Activated B cell treated with CpG ODN at 0.5 μM for 24 hours (primary cell): ENCODE measurements around the gene ZNF366. TPM values are rescaled to one million over a fixed set of nuclear protein-coding genes. Genes with fewer than 3 reads are reported as not detected.

Source experiments
- ATAC-seq: fragments of 200-7000 bp; cut with Tn5 transposase; one replicate; pipeline ENCODE4 v1.10.0; 2021; ENCODE audit warnings: low read depth, mild to moderate bottlenecking, moderate library complexity
- CTCF ChIA-PET: fragments of 350-600 bp; sonication (Branson Sonifier 250); formaldehyde crosslinking; loops from one replicate; lab custom pipeline; 2021; ENCODE audit warnings: antibody characterized with exemption; lab: Charles Lee
- POLR2A ChIA-PET: fragments of 350-600 bp; sonication (Branson Sonifier 250); formaldehyde crosslinking; loops from one replicate; lab custom pipeline; 2021; ENCODE audit warnings: antibody characterized with exemption; lab: Charles Lee
- DNase-seq: peaks from one replicate; pipeline ENCODE4 v3.0.0; 2022
- H3K27ac Mint-ChIP-seq: one replicate; pipeline ENCODE4 v1.8.0; 2020; ENCODE audit warnings: mixed read lengths
- H3K27me3 Mint-ChIP-seq: one replicate; pipeline ENCODE4 v1.8.0; 2021; ENCODE audit warnings: mixed read lengths
- H3K36me3 Mint-ChIP-seq: one replicate; pipeline ENCODE4 v1.8.0; 2021; ENCODE audit warnings: low read depth, mixed read lengths
- H3K4me1 Mint-ChIP-seq: one replicate; pipeline ENCODE4 v1.8.0; 2021; ENCODE audit warnings: mixed read lengths
- H3K4me3 Mint-ChIP-seq: one replicate; pipeline ENCODE4 v1.8.0; 2020; ENCODE audit warnings: mild to moderate bottlenecking, mixed read lengths
- H3K9me3 Mint-ChIP-seq: one replicate; pipeline ENCODE4 v1.8.0; 2020; ENCODE audit warnings: mixed read lengths
- intact Hi-C: fragments of 100-400 bp; cut with micrococcal nuclease; formaldehyde crosslinking; loops from one replicate; pipeline ENCODE4 v1.15.1; 2024
- total RNA-seq: library from RNA; stranded (reverse); gene quantifications from 2 replicates; pipeline ENCODE4 v1.2.3, GENCODE V29; 2022
- TF ChIP-seq, protein P1 (sequence below): fragments of 200-600 bp; IDR thresholded peaks from one replicate; pipeline ENCODE4 v1.8.0; 2022; ENCODE audit warnings: antibody characterized with exemption, mild to moderate bottlenecking

The ZNF366 gene
- total RNA-seq, 1 donor from 2014 or later, result not detected

DNA sequence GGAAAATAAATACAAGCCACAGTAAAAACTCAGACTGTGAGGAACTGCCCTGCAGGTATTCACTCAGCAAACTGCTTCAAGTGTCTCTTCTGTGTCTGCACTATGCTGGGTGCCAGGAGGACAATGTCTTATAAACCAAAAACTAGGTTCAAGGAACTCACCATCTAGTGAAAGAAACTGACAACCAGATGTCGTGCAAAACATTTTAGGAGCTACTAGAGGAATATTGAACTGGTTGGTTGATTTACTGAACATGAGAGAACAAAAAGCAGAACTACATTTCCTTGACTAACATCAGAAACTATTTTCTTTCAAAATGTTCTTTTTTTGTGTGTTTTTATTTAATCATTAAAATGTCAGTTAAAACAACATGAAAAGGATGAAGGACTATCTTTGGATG lies 35.2 kb downstream of the ZNF366 start:
- no peak for DNase-seq
- CTCF ChIA-PET, result no interaction called here
- Mint-ChIP-seq H3K9me3 (no peaks in the 10 kb centered on the region), H3K4me3 (no peak overlapping the region), H3K27me3 (peaks cover 16% of the 10 kb centered on the region), H3K27ac (no peak overlapping the region), H3K36me3 (no peaks in the 10 kb centered on the region), H3K4me1 (no peaks in the 10 kb centered on the region)
- POLR2A ChIA-PET, result no interaction called here
- ATAC-seq, result no peak
- intact Hi-C loops, result no loop called here
- TF ChIP-seq, protein P1, sequence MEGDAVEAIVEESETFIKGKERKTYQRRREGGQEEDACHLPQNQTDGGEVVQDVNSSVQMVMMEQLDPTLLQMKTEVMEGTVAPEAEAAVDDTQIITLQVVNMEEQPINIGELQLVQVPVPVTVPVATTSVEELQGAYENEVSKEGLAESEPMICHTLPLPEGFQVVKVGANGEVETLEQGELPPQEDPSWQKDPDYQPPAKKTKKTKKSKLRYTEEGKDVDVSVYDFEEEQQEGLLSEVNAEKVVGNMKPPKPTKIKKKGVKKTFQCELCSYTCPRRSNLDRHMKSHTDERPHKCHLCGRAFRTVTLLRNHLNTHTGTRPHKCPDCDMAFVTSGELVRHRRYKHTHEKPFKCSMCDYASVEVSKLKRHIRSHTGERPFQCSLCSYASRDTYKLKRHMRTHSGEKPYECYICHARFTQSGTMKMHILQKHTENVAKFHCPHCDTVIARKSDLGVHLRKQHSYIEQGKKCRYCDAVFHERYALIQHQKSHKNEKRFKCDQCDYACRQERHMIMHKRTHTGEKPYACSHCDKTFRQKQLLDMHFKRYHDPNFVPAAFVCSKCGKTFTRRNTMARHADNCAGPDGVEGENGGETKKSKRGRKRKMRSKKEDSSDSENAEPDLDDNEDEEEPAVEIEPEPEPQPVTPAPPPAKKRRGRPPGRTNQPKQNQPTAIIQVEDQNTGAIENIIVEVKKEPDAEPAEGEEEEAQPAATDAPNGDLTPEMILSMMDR, result no peak

DNA sequence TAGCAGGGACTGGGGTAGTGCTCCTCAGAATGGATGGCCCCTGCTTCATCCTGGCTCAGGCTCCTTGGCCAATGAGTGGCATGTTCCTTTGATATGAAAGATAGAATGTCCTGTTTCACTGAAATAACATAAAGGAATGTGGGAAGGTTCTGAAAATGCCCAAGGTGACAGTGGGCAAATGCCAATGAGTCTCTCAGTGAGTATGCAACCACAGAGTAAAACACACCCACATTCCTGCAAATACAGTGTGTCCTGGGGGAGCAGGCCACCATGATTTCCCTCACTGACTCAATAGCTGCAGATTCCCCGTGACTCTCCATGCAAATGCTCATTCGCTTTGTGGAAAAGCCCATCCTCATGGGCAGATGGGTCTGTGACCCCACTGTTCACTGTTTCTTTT lies 36.4 kb downstream of the ZNF366 start:
- Mint-ChIP-seq H3K27me3 (peaks cover 13% of the 10 kb centered on the region), H3K4me3 (no peak overlapping the region), H3K27ac (no peak overlapping the region), H3K36me3 (no peaks in the 10 kb centered on the region), H3K4me1 (peaks cover 3% of the 10 kb centered on the region), H3K9me3 (no peaks in the 10 kb centered on the region)
- intact Hi-C loops, result no loop called here
- TF ChIP-seq, protein P1, result no peak
- ChIA-PET CTCF (no interaction called here), POLR2A (no interaction called here)
- DNase-seq (no peak), ATAC-seq (no peak)

GRCh38 chr5:72468606-72469005 lies 38.6 kb downstream of the ZNF366 start:
- ATAC-seq, result no peak

GRCh38 chr5:72468024-72468423 lies 39.2 kb downstream of the ZNF366 start:
- ChIA-PET CTCF (no interaction called here), POLR2A (no interaction called here)
- H3K27me3 Mint-ChIP-seq, result peaks cover 5% of the 10 kb centered on the region
- ATAC-seq, result no peak
- H3K4me1 Mint-ChIP-seq, result peaks cover 13% of the 10 kb centered on the region
- DNase-seq, result no peak
- H3K36me3 Mint-ChIP-seq, result no peaks in the 10 kb centered on the region
- no peak overlapping the region for H3K4me3 Mint-ChIP-seq
- H3K27ac Mint-ChIP-seq, result no peak overlapping the region
- intact Hi-C loops, result no loop called here
- no peaks in the 10 kb centered on the region for H3K9me3 Mint-ChIP-seq
- TF ChIP-seq, protein P1, result no peak

More at GRCh38 chr5:72468606-72469005, 38.6 kb downstream of the ZNF366 start:
- H3K4me3 Mint-ChIP-seq, result no peak overlapping the region
- no peaks in the 10 kb centered on the region for H3K36me3 Mint-ChIP-seq
- ChIA-PET POLR2A (no interaction called here), CTCF (no interaction called here)
- peaks cover 9% of the 10 kb centered on the region for H3K27me3 Mint-ChIP-seq
- H3K9me3 Mint-ChIP-seq, result no peaks in the 10 kb centered on the region
- peaks cover 13% of the 10 kb centered on the region for H3K4me1 Mint-ChIP-seq
- H3K27ac Mint-ChIP-seq, result no peak overlapping the region
- no peak for DNase-seq
- TF ChIP-seq, protein P1, result no peak
- intact Hi-C loops, result no loop called here

GRCh38 chr5:72467461-72467860 lies 39.7 kb downstream of the ZNF366 start:
- Mint-ChIP-seq H3K4me3 (no peak overlapping the region), H3K27ac (no peak overlapping the region), H3K4me1 (peaks cover 13% of the 10 kb centered on the region), H3K36me3 (no peaks in the 10 kb centered on the region), H3K9me3 (no peaks in the 10 kb centered on the region), H3K27me3 (peaks cover 2% of the 10 kb centered on the region)
- ChIA-PET POLR2A (no interaction called here), CTCF (no interaction called here)
- TF ChIP-seq, protein P1, result no peak
- no peak for DNase-seq
- no peak for ATAC-seq
- intact Hi-C loops, result no loop called here
